Measurements from ENCODE around the gene KCNH5. TPM values are rescaled to one million over a fixed set of nuclear protein-coding genes. Genes with fewer than 3 reads are reported as not detected.
"Not testable (repeated sequence)": the region's sequence is repeated elsewhere in the genome, so short reads cannot be mapped to it uniquely, and the experiment has no call there.

Gene KCNH5
- total RNA-seq, 1 experiment from 2014 or later: not detected

- in situ Hi-C loops (cut with HindIII; ENCODE audit: low sequenced_read_pairs): no loop called here
- DNase-seq (ENCODE audit: low spot score): no peak
Measured at GRCh38 chr14:62908506-62908905, 136.8 kb downstream of the KCNH5 start.

- DNase-seq (ENCODE audit: low spot score): no peak
- in situ Hi-C loops (cut with HindIII; ENCODE audit: low sequenced_read_pairs): no loop called here
Measured at GRCh38 chr14:62905566-62905965, 139.7 kb downstream of the KCNH5 start.

- DNase-seq (ENCODE audit: low spot score): no peak
- in situ Hi-C loops (cut with HindIII; ENCODE audit: low sequenced_read_pairs): no loop called here
Measured at GRCh38 chr14:62897771-62898170, 147.5 kb downstream of the KCNH5 start.

- in situ Hi-C loops (cut with HindIII; ENCODE audit: low sequenced_read_pairs): no loop called here
- DNase-seq (ENCODE audit: low spot score): no peak
Measured at GRCh38 chr14:62896932-62897456, 148.3 kb downstream of the KCNH5 start.

GRCh38 chr14:62894736-62895135, 150.5 kb downstream of the KCNH5 start:
- no peak for DNase-seq (ENCODE audit: low spot score)
- in situ Hi-C loops (cut with HindIII; ENCODE audit: low sequenced_read_pairs): no loop called here

GRCh38 chr14:62889364-62889763, 155.9 kb downstream of the KCNH5 start:
- DNase-seq (ENCODE audit: low spot score): no peak
- in situ Hi-C loops (cut with HindIII; ENCODE audit: low sequenced_read_pairs): no loop called here

- DNase-seq (ENCODE audit: low spot score): no peak
- in situ Hi-C loops (cut with HindIII; ENCODE audit: low sequenced_read_pairs): no loop called here
Measured at GRCh38 chr14:62886461-62886860, 158.8 kb downstream of the KCNH5 start.

GRCh38 chr14:62885451-62885850, 159.8 kb downstream of the KCNH5 start:
- in situ Hi-C loops (cut with HindIII; ENCODE audit: low sequenced_read_pairs): no loop called here

GRCh38 chr14:62882967-62883366, 162.3 kb downstream of the KCNH5 start:
- in situ Hi-C loops (cut with HindIII; ENCODE audit: low sequenced_read_pairs): no loop called here
- DNase-seq (ENCODE audit: low spot score): no peak

More at GRCh38 chr14:62885451-62885850, 159.8 kb downstream of the KCNH5 start:
- no peak for DNase-seq (ENCODE audit: low spot score)

GRCh38 chr14:62866376-62866775, 178.9 kb downstream of the KCNH5 start:
- in situ Hi-C loops (cut with HindIII; ENCODE audit: low sequenced_read_pairs): no loop called here
- no peak for DNase-seq (ENCODE audit: low spot score)

GRCh38 chr14:62864588-62864987, 180.7 kb downstream of the KCNH5 start:
- in situ Hi-C loops (cut with HindIII; ENCODE audit: low sequenced_read_pairs): no loop called here
- DNase-seq (ENCODE audit: low spot score): no peak

- DNase-seq (ENCODE audit: low spot score); in situ Hi-C loops (cut with HindIII; ENCODE audit: low sequenced_read_pairs): not testable (repeated sequence)
Measured at GRCh38 chr14:62858011-62858410, 187.2 kb downstream of the KCNH5 start.

- DNase-seq (ENCODE audit: low spot score): no peak
- in situ Hi-C loops (cut with HindIII; ENCODE audit: low sequenced_read_pairs): no loop called here
Measured at GRCh38 chr14:62854951-62855350, 190.3 kb downstream of the KCNH5 start.

GRCh38 chr14:62847168-62847567, 198.1 kb downstream of the KCNH5 start:
- no peak for DNase-seq (ENCODE audit: low spot score)
- in situ Hi-C loops (cut with HindIII; ENCODE audit: low sequenced_read_pairs): no loop called here

- in situ Hi-C loops (cut with HindIII; ENCODE audit: low sequenced_read_pairs): no loop called here
Measured at GRCh38 chr14:62844546-62844945, 200.7 kb downstream of the KCNH5 start.

GRCh38 chr14:62824086-62824485, 221.2 kb downstream of the KCNH5 start:
- no peak for DNase-seq (ENCODE audit: low spot score)
- in situ Hi-C loops (cut with HindIII; ENCODE audit: low sequenced_read_pairs): no loop called here

More at GRCh38 chr14:62844546-62844945, 200.7 kb downstream of the KCNH5 start:
- no peak for DNase-seq (ENCODE audit: low spot score)

GRCh38 chr14:62819931-62820330, 225.3 kb downstream of the KCNH5 start:
- DNase-seq (ENCODE audit: low spot score): no peak
- in situ Hi-C loops (cut with HindIII; ENCODE audit: low sequenced_read_pairs): no loop called here

- no peak for DNase-seq (ENCODE audit: low spot score)
- in situ Hi-C loops (cut with HindIII; ENCODE audit: low sequenced_read_pairs): no loop called here
Measured at GRCh38 chr14:62807636-62808035, 237.6 kb downstream of the KCNH5 start.

- no peak for DNase-seq (ENCODE audit: low spot score)
Measured at GRCh38 chr14:62800577-62800976, 244.7 kb downstream of the KCNH5 start.

GRCh38 chr14:62796431-62796830, 248.8 kb downstream of the KCNH5 start:
- in situ Hi-C loops (cut with HindIII; ENCODE audit: low sequenced_read_pairs): no loop called here
- DNase-seq (ENCODE audit: low spot score): no peak

More at GRCh38 chr14:62800577-62800976, 244.7 kb downstream of the KCNH5 start:
- in situ Hi-C loops (cut with HindIII; ENCODE audit: low sequenced_read_pairs): no loop called here

GRCh38 chr14:62792578-62792977, 252.7 kb downstream of the KCNH5 start:
- in situ Hi-C loops (cut with HindIII; ENCODE audit: low sequenced_read_pairs): no loop called here
- DNase-seq (ENCODE audit: low spot score): no peak

- DNase-seq (ENCODE audit: low spot score); in situ Hi-C loops (cut with HindIII; ENCODE audit: low sequenced_read_pairs): not testable (repeated sequence)
Measured at GRCh38 chr14:62781328-62781727, 263.9 kb downstream of the KCNH5 start.
